Colonic mucosa (tissue), 4 donors: ENCODE data around the gene TEX55. TPM values are rescaled to one million over a fixed set of nuclear protein-coding genes. Genes with fewer than 3 reads are reported as not detected.

Source experiments
- DNase-seq: peaks from one replicate; pipeline ENCODE4 v3.0.0-alpha.2; 2020
- H3K27ac ChIP-seq: fragments of 200-600 bp; one replicate; pipeline ENCODE4 v1.8.0; 2021
- H3K27me3 ChIP-seq: fragments of 200-600 bp; one replicate; pipeline ENCODE4 v1.8.0; 2021
- H3K36me3 ChIP-seq: fragments of 200-600 bp; one replicate; pipeline ENCODE4 v1.8.0; 2021
- H3K4me1 ChIP-seq: fragments of 200-600 bp; one replicate; pipeline ENCODE4 v1.8.0; 2021; ENCODE audit warnings: mild to moderate bottlenecking
- H3K4me3 ChIP-seq: fragments of 200-600 bp; one replicate; pipeline ENCODE4 v1.8.0; 2021
- H3K9ac ChIP-seq, 2 donors: one replicate each; pipeline ENCODE4 v1.7.0; 2013; ENCODE audit warnings: control low read depth in 2 of 2, low read depth in 2 of 2, low read length in 2 of 2
- H3K9me3 ChIP-seq: fragments of 200-600 bp; one replicate; pipeline ENCODE4 v1.8.0; 2021
- CTCF ChIP-seq: fragments of 200-600 bp; IDR thresholded peaks from one replicate; pipeline ENCODE4 v1.8.0; 2022; ENCODE audit warnings: antibody characterized with exemption, mild to moderate bottlenecking
- intact Hi-C: fragments of 100-400 bp; cut with DNase I; formaldehyde crosslinking; loops from one replicate; pipeline ENCODE4 v1.14.1; 2022
- total RNA-seq, 2 donors: library from RNA; stranded (reverse); fragmentation: NEBNext Ultra II Directional in 1 of 2; extraction: Animal tissue kit (Norgen Biotek cat#: 25700) in 1 of 2; gene quantifications; one replicate each; pipeline ENCODE4 v1.2.1, GENCODE V29; 2021
- donor health status: healthy.
- donor health status: DM: no; HTN: no; CAD: no.
- donor health status: DM: no; HTN: no; CAD: no.

TEX55 gene
- total RNA-seq, 2 donors from 2014 or later: not detected

GRCh38 chr3:119140466-119140865 lies 5.5 kb upstream of the TEX55 start:
- no peak for DNase-seq
- intact Hi-C loops: no loop called here
- no peaks in the 10 kb centered on the region for H3K4me1 ChIP-seq
- no peaks in the 10 kb centered on the region for H3K27me3 ChIP-seq
- H3K9ac ChIP-seq: no peak overlapping the region
- no peak overlapping the region for H3K4me3 ChIP-seq
- no peaks in the 10 kb centered on the region for H3K9me3 ChIP-seq
- H3K36me3 ChIP-seq: no peaks in the 10 kb centered on the region
- H3K27ac ChIP-seq: no peak overlapping the region
- no peak for TF ChIP-seq CTCF

GRCh38 chr3:119145128-119145499 lies 851 bp upstream of the TEX55 start:
- intact Hi-C loops: no loop called here
- no peaks in the 10 kb centered on the region for H3K36me3 ChIP-seq
- TF ChIP-seq CTCF: no peak

GRCh38 chr3:119146578-119147375 lies 812 bp downstream of the TEX55 start:
- no peak for DNase-seq
- Histone ChIP-seq H3K36me3 (no peaks in the 10 kb centered on the region), H3K27me3 (no peaks in the 10 kb centered on the region), H3K27ac (no peak overlapping the region), H3K4me3 (no peak overlapping the region), H3K4me1 (no peaks in the 10 kb centered on the region), H3K9ac (no peak overlapping the region), H3K9me3 (no peaks in the 10 kb centered on the region)
- no peak for TF ChIP-seq CTCF
- intact Hi-C loops: loop anchor here (2.0 kb wide), 1 partner anchor 94 kb away; the partner anchor contains the start of gene B4GALT4

More at GRCh38 chr3:119145128-119145499, 851 bp upstream of the TEX55 start:
- DNase-seq: no peak
- Histone ChIP-seq H3K9me3 (no peaks in the 10 kb centered on the region), H3K4me3 (no peak overlapping the region), H3K27me3 (no peaks in the 10 kb centered on the region), H3K27ac (no peak overlapping the region), H3K9ac (no peak overlapping the region), H3K4me1 (no peaks in the 10 kb centered on the region)

GRCh38 chr3:119147494-119147893 lies 1.5 kb downstream of the TEX55 start:
- intact Hi-C loops: loop anchor here (2.0 kb wide), 1 partner anchor 93 kb away; the partner anchor contains the start of gene B4GALT4
- Histone ChIP-seq H3K4me3 (no peak overlapping the region), H3K9ac (no peak overlapping the region), H3K27ac (no peak overlapping the region), H3K27me3 (no peaks in the 10 kb centered on the region), H3K36me3 (no peaks in the 10 kb centered on the region), H3K4me1 (no peaks in the 10 kb centered on the region), H3K9me3 (no peaks in the 10 kb centered on the region)
- no peak for DNase-seq
- no peak for TF ChIP-seq CTCF

- TF ChIP-seq CTCF: no peak
- Histone ChIP-seq H3K4me1 (no peaks in the 10 kb centered on the region), H3K27ac (no peak overlapping the region), H3K36me3 (no peaks in the 10 kb centered on the region), H3K4me3 (no peak overlapping the region), H3K27me3 (no peaks in the 10 kb centered on the region), H3K9me3 (no peaks in the 10 kb centered on the region), H3K9ac (no peak overlapping the region)
- intact Hi-C loops: no loop called here
- no peak for DNase-seq
These were observed 2.7 kb downstream of the TEX55 start for GRCh38 chr3:119148493-119149180.
